Lung (tissue), 12 donors: ENCODE results near the gene NHS. TPM values are rescaled to one million over a fixed set of nuclear protein-coding genes. Genes with fewer than 3 reads are reported as not detected.

ENCODE experiments used
- ATAC-seq: fragments of 200-7000 bp; cut with Tn5 transposase; one replicate; pipeline ENCODE4 v1.9.1; 2020; ENCODE audit warnings: moderate number of reproducible peaks; ENCODE audit not compliant: insufficient read depth, low FRiP score
- DNase-seq, 3 donors: peaks; one replicate each; pipeline ENCODE4 v3.0.0-alpha.2; 2013 to 2017
- H3K27ac ChIP-seq, 2 donors: one replicate each; pipeline ENCODE4 v1.5.1; 2013; ENCODE audit warnings: mild to moderate bottlenecking in 2 of 2, moderate library complexity in 2 of 2, control low read depth in 1 of 2, inconsistent platforms in 1 of 2, low read depth in 1 of 2, low read length in 1 of 2
- H3K27me3 ChIP-seq, 3 donors: one replicate each; pipeline ENCODE4 v1.5.1; 2013; ENCODE audit warnings: low read length in 2 of 3; ENCODE audit not compliant: control insufficient read depth in 3 of 3, insufficient read depth in 3 of 3
- H3K36me3 ChIP-seq, 4 donors: one replicate each; pipeline ENCODE4 v1.5.1; 2013; ENCODE audit warnings: low read length in 4 of 4, mild to moderate bottlenecking in 1 of 4, moderate library complexity in 1 of 4; ENCODE audit not compliant: control insufficient read depth in 4 of 4, insufficient read depth in 4 of 4
- H3K4me1 ChIP-seq, 5 donors: one replicate each; pipeline ENCODE4 v1.5.1; 2013; ENCODE audit warnings: low read length in 5 of 5, mild to moderate bottlenecking in 2 of 5, moderate library complexity in 1 of 5; ENCODE audit not compliant: control insufficient read depth in 5 of 5, insufficient read depth in 5 of 5
- H3K4me3 ChIP-seq: one replicate; pipeline ENCODE4 v1.5.1; 2013; ENCODE audit warnings: mild to moderate bottlenecking, control low read depth, moderate library complexity
- H3K9ac ChIP-seq, 2 donors: one replicate each; pipeline ENCODE4 v1.5.1; 2013; ENCODE audit warnings: low read length in 2 of 2, control low read depth in 1 of 2; ENCODE audit not compliant: insufficient read depth in 1 of 2
- H3K9me3 ChIP-seq, 4 donors: one replicate each; pipeline ENCODE4 v1.5.1; 2013; ENCODE audit warnings: low read length in 3 of 4, mild to moderate bottlenecking in 1 of 4, moderate library complexity in 1 of 4; ENCODE audit not compliant: control insufficient read depth in 4 of 4, insufficient read depth in 3 of 4
- WGBS, 2 donors: extraction: QIAGEN DNeasy Blood & Tissue Kit; methylation state at CpG; one replicate each; pipeline ENCODE4 v1.1.7; 2013; 5-methylcytosine and 5-hydroxymethylcytosine counted together
- polyA plus RNA-seq, 2 donors: library from polyadenylated mRNA; stranded (reverse); fragments of 200-250 nt; gene quantifications; one replicate each; pipeline ENCODE4 v1.2.1, GENCODE V29; 2013
- total RNA-seq, 2 donors: library from RNA; depleted of rRNA in 1 of 2; stranded (reverse); fragments of >200 nt in 1 of 2; gene quantifications; one replicate each; pipeline ENCODE4 v1.2.1, GENCODE V29; 2014 to 2021
- TF ChIP-seq, protein P1 (sequence below): IDR thresholded peaks from 2 replicates; pipeline ENCODE4 v1.5.1; 2012; ENCODE audit warnings: mild to moderate bottlenecking; ENCODE audit errors: control extremely low read depth, extremely low read depth
- donor health status: control.
- donor health status: control.
- donor health status: Bipolar disorder and iron deficiency.
- donor health status: healthy.
- donor health status: DM: yes; HTN: yes; CAD: no.

Gene NHS
- total and polyA plus RNA-seq, 4 donors, result 0.46 to 2.0 (median 1.4) TPM

- Histone ChIP-seq H3K4me3 (no peak overlapping the region), H3K36me3 (no peaks in the 10 kb centered on the region), H3K4me1 (peaks cover 0 to 32% (median 3%) of the 10 kb centered on the region in 5 donors), H3K9ac (no peak overlapping the region), H3K9me3 (no peaks in the 10 kb centered on the region), H3K27ac (peak overlapping the region in 1 of 2 donors; percentile 73), H3K27me3 (peaks cover 0 to 29% (median 25%) of the 10 kb centered on the region in 3 donors)
- TF ChIP-seq, protein P1, sequence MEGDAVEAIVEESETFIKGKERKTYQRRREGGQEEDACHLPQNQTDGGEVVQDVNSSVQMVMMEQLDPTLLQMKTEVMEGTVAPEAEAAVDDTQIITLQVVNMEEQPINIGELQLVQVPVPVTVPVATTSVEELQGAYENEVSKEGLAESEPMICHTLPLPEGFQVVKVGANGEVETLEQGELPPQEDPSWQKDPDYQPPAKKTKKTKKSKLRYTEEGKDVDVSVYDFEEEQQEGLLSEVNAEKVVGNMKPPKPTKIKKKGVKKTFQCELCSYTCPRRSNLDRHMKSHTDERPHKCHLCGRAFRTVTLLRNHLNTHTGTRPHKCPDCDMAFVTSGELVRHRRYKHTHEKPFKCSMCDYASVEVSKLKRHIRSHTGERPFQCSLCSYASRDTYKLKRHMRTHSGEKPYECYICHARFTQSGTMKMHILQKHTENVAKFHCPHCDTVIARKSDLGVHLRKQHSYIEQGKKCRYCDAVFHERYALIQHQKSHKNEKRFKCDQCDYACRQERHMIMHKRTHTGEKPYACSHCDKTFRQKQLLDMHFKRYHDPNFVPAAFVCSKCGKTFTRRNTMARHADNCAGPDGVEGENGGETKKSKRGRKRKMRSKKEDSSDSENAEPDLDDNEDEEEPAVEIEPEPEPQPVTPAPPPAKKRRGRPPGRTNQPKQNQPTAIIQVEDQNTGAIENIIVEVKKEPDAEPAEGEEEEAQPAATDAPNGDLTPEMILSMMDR, result no peak
- DNase-seq, result no peak
- WGBS, 2 donors, result 7 to 37% methylated on average over 1 of the region's 1 CpG
- no peak for ATAC-seq
Measured at GRCh38 chrX:17527922-17528321, 152.9 kb downstream of the NHS start.

DNA sequence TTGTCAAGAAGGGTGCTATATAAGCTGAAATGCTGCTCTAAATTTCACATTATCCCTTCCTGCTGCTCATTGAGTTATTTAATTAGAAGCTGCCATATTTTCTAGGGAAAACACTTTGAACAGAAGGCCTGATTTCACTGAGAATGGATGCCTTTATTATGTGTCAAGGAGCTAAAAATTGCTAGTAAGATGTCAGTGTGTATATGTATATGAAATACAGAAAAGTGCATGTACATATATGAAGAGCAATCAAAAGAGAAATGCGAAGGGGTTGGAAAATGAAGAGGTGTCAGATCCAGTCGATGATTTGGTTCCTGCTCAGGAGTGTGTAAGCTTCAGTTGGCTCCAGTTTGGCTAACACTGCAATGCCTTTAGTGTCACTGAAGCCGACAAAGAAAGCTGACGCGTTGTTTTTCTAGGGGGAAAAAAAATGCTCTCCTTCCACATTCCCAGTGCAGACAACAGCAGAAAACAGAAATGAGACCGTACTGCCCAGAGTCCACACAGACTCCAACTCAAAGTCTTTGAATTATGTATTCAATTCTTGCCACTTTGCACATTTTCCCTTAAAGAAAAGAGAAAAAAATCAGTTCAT, 154.2 kb downstream of the NHS start:
- 54 to 70% methylated on average over 6 of the region's 6 CpGs for WGBS, 2 donors
- H3K27ac ChIP-seq, result no peak overlapping the region
- no peaks in the 10 kb centered on the region for H3K9me3 ChIP-seq
- no peak overlapping the region for H3K9ac ChIP-seq
- TF ChIP-seq, protein P1, result no peak
- peaks cover 0 to 32% (median 3%) of the 10 kb centered on the region in 5 donors for H3K4me1 ChIP-seq
- ATAC-seq (no peak), DNase-seq (peak in 2 of 3 donors; percentile 66 to 76)
- peaks cover 0 to 30% (median 23%) of the 10 kb centered on the region in 3 donors for H3K27me3 ChIP-seq
- no peak overlapping the region for H3K4me3 ChIP-seq
- no peaks in the 10 kb centered on the region for H3K36me3 ChIP-seq

DNA sequence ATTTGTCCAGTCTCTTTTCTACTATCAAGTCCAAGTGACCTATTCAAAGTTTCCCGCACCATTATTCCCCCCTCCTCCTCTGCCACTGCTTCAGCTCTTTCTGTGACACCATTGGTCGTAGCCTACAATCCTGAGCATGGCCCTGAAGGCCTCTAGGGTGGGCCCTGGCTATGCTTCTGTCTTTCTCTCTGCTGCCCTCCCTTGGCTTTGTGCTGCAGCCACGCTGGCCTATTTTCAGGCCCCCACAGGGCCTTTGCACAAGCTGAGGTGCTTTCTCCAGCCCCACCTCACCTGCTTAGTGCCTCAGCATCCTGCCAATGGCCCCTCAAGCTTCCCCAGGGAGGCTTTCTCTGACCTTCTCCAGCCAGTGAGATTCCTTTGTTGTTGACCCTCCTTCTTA, 156.5 kb downstream of the NHS start:
- no peak overlapping the region for H3K9ac ChIP-seq
- H3K9me3 ChIP-seq, result peaks cover 0 to 2% (median 0%) of the 10 kb centered on the region in 4 donors
- TF ChIP-seq, protein P1, result no peak
- H3K27ac ChIP-seq, result no peak overlapping the region
- WGBS, 2 donors, result 75 to 100% methylated on average over 2 to 3 of the region's 3 CpGs
- H3K4me3 ChIP-seq, result no peak overlapping the region
- peaks cover 0 to 24% (median 3%) of the 10 kb centered on the region in 5 donors for H3K4me1 ChIP-seq
- DNase-seq (no peak), ATAC-seq (no peak)
- H3K27me3 ChIP-seq, result peaks cover 0 to 31% (median 18%) of the 10 kb centered on the region in 3 donors
- H3K36me3 ChIP-seq, result no peaks in the 10 kb centered on the region

- Histone ChIP-seq H3K9ac (no peak overlapping the region), H3K4me1 (peaks cover 0 to 4% (median 0%) of the 10 kb centered on the region in 5 donors), H3K4me3 (no peak overlapping the region), H3K36me3 (no peaks in the 10 kb centered on the region), H3K9me3 (peaks cover 0 to 4% (median 0%) of the 10 kb centered on the region in 4 donors), H3K27ac (no peak overlapping the region), H3K27me3 (peaks cover 0 to 30% (median 14%) of the 10 kb centered on the region in 3 donors)
- DNase-seq (no peak), ATAC-seq (no peak)
- TF ChIP-seq, protein P1, result no peak
- WGBS, 2 donors, result 58 to 86% methylated on average over 4 of the region's 4 CpGs
Measured at GRCh38 chrX:17535229-17535628, 160.2 kb downstream of the NHS start.
